Mesothelial cell of epicardium (in vitro differentiated cells): ENCODE data around the gene GRK5. TPM values are rescaled to one million over a fixed set of nuclear protein-coding genes. Genes with fewer than 3 reads are reported as not detected.

Source experiments
- DNase-seq, 2 experiments: peaks; one replicate each; pipeline ENCODE4 v3.0.0; 2021; ENCODE audit warnings: low spot score in 2 of 2; ENCODE audit not compliant: unreplicated experiment in 2 of 2
- H3K27ac Mint-ChIP-seq: 2 replicates; pipeline ENCODE4 v1.8.0; 2021; ENCODE audit warnings: mixed read lengths
- H3K27me3 Mint-ChIP-seq: 2 replicates; pipeline ENCODE4 v1.8.0; 2021; ENCODE audit warnings: low read depth, mixed read lengths
- H3K36me3 Mint-ChIP-seq: 2 replicates; pipeline ENCODE4 v1.8.0; 2021; ENCODE audit warnings: mixed read lengths
- H3K4me1 Mint-ChIP-seq: 2 replicates; pipeline ENCODE4 v1.8.0; 2021; ENCODE audit warnings: mixed read lengths
- H3K4me3 Mint-ChIP-seq: 2 replicates; pipeline ENCODE4 v1.8.0; 2021; ENCODE audit warnings: mild to moderate bottlenecking, moderate library complexity, mixed read lengths
- H3K9me3 Mint-ChIP-seq: 2 replicates; pipeline ENCODE4 v1.8.0; 2021; ENCODE audit warnings: mixed read lengths
- CTCF ChIP-seq: fragments of 200-600 bp; sonication (generic); IDR thresholded peaks from one replicate; pipeline ENCODE4 v1.5.0; 2021; ENCODE audit warnings: antibody characterized with exemption; ENCODE audit not compliant: unreplicated experiment
- total RNA-seq: library from RNA; stranded (reverse); gene quantifications from 3 replicates; pipeline ENCODE4 v1.2.1, GENCODE V29; 2021

The GRK5 gene
- total RNA-seq, 1 donor from 2014 or later, result 14.5 TPM

GRCh38 chr10:119378737-119379067 lies 171.3 kb downstream of the GRK5 start:
- Mint-ChIP-seq H3K9me3 (no peaks in the 10 kb centered on the region), H3K36me3 (no peaks in the 10 kb centered on the region)

GRCh38 chr10:119379466-119380071 lies 172.2 kb downstream of the GRK5 start:
- no peak overlapping the region for H3K27ac Mint-ChIP-seq
- no peaks in the 10 kb centered on the region for H3K27me3 Mint-ChIP-seq
- H3K4me3 Mint-ChIP-seq, result no peak overlapping the region
- DNase-seq, result no peak
- H3K36me3 Mint-ChIP-seq, result no peaks in the 10 kb centered on the region
- TF ChIP-seq CTCF, result no peak
- no peaks in the 10 kb centered on the region for H3K9me3 Mint-ChIP-seq
- H3K4me1 Mint-ChIP-seq, result peaks cover 14% of the 10 kb centered on the region

More at GRCh38 chr10:119378737-119379067, 171.3 kb downstream of the GRK5 start:
- Mint-ChIP-seq H3K4me3 (no peak overlapping the region), H3K4me1 (peaks cover 14% of the 10 kb centered on the region), H3K27me3 (no peaks in the 10 kb centered on the region), H3K27ac (no peak overlapping the region)
- no peak for DNase-seq
- TF ChIP-seq CTCF, result no peak

- TF ChIP-seq CTCF, result no peak
- Mint-ChIP-seq H3K4me1 (peaks cover under 1% of the 10 kb centered on the region), H3K9me3 (peaks cover 4% of the 10 kb centered on the region), H3K4me3 (no peak overlapping the region), H3K27ac (peak overlapping the region; percentile 31), H3K27me3 (no peaks in the 10 kb centered on the region), H3K36me3 (peaks cover 2% of the 10 kb centered on the region)
- no peak for DNase-seq
These were observed 175.9 kb downstream of the GRK5 start for GRCh38 chr10:119383174-119383856.

GRCh38 chr10:119384127-119384526 lies 176.8 kb downstream of the GRK5 start:
- no peak for TF ChIP-seq CTCF
- Mint-ChIP-seq H3K27me3 (no peaks in the 10 kb centered on the region), H3K36me3 (peaks cover 2% of the 10 kb centered on the region), H3K27ac (no peak overlapping the region), H3K4me3 (no peak overlapping the region), H3K9me3 (peaks cover 4% of the 10 kb centered on the region), H3K4me1 (no peaks in the 10 kb centered on the region)
- no peak for DNase-seq

GRCh38 chr10:119386666-119387065 lies 179.3 kb downstream of the GRK5 start:
- peaks cover 2% of the 10 kb centered on the region for H3K36me3 Mint-ChIP-seq
- no peak overlapping the region for H3K4me3 Mint-ChIP-seq
- TF ChIP-seq CTCF, result no peak
- H3K9me3 Mint-ChIP-seq, result peaks cover 4% of the 10 kb centered on the region
- no peaks in the 10 kb centered on the region for H3K27me3 Mint-ChIP-seq
- DNase-seq, result no peak
- H3K27ac Mint-ChIP-seq, result no peak overlapping the region
- H3K4me1 Mint-ChIP-seq, result peaks cover 4% of the 10 kb centered on the region
